Non-pigmented ciliary epithelial cell (primary cell): ENCODE measurements around the gene GAA.

Experiments used
- DNase-seq: peaks from one replicate; pipeline ENCODE4 v3.0.0-alpha.2; 2010; ENCODE audit warnings: low read depth

Gene GAA

GRCh38 chr17:80117491-80118401 lies 16.4 kb downstream of the GAA start:
- no peak for DNase-seq

DNA sequence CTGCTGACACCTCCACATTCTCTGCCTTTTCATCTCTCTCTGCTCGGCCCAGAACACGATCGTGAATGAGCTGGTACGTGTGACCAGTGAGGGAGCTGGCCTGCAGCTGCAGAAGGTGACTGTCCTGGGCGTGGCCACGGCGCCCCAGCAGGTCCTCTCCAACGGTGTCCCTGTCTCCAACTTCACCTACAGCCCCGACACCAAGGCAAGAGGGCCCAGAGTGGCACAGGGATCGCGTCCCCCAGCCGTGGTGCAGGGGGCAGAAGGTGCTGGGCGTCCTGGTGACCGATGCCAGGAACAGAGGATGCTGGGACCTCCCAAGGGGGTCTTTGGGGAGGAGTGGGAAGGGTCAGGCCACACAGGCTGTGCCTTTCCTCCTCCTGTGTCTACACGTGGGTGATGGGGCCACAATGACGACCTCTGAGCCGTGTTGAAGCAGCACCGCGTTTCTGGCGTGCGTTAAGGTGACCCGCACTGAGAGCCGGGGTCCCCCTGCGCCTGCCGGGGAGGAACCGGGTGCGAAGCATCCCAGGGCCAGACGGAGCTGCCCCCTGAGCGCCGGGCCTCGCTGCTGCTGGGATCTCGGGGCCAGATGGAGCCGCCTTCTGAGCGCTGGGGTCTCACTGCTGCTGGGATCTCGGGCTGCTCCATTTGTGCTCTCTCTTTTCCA lies 17.4 kb downstream of the GAA start:
- DNase-seq = no peak

DNA sequence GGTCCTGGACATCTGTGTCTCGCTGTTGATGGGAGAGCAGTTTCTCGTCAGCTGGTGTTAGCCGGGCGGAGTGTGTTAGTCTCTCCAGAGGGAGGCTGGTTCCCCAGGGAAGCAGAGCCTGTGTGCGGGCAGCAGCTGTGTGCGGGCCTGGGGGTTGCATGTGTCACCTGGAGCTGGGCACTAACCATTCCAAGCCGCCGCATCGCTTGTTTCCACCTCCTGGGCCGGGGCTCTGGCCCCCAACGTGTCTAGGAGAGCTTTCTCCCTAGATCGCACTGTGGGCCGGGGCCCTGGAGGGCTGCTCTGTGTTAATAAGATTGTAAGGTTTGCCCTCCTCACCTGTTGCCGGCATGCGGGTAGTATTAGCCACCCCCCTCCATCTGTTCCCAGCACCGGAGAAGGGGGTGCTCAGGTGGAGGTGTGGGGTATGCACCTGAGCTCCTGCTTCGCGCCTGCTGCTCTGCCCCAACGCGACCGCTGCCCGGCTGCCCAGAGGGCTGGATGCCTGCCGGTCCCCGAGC lies 17.9 kb downstream of the GAA start:
- no peak for DNase-seq

GRCh38 chr17:80119839-80120238 lies 18.5 kb downstream of the GAA start:
- DNase-seq = no peak

GRCh38 chr17:80122026-80122575 lies 20.7 kb downstream of the GAA start:
- no peak for DNase-seq

DNA sequence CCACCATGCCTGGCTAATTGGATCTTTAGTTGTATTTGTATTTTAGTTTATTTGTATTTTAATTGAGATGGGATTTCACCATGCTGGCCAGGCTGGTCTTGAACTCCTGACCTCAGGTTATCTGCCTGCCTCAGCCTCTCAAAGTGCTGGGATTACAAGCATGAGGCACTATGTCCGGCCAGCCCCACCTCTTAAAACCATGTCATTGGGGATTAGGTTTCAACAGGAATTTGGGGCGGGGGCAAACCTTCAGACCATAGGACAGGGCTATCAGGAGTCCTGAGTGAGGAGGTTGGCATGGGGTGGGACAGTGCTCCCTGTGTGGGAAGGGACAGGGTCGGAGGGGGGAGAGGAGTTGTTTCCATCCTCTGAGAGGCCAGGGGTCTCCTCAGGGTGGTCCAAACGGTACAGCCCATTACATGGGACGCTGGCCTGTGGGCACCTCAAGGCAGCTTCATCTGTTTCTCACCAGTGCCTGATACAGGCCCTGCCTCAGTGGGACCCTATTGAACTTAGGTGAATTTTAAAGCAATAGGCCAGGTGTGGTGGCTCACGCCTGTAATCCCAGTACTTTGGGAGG lies 21.6 kb downstream of the GAA start:
- DNase-seq = no peak

DNA sequence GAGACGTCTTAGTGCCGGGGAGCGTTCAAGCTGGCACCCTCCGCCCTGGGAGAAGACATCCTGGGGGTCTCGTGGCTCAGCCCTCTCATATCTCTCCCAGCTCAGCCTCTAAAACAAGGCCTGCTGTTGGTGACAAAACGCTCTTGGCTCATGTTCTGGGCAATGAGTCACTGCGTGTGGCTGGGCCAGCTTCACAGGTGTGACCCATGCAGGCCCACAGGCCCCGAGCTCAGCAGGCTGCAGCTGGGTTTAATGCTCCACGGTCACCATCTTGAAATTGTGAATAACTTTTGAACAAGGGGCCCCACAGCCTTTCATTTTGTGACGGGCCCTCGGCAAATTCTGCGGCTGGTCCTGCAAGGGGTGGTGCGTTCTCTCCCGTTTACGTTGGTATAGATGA lies 22.4 kb downstream of the GAA start:
- DNase-seq = no peak

DNA sequence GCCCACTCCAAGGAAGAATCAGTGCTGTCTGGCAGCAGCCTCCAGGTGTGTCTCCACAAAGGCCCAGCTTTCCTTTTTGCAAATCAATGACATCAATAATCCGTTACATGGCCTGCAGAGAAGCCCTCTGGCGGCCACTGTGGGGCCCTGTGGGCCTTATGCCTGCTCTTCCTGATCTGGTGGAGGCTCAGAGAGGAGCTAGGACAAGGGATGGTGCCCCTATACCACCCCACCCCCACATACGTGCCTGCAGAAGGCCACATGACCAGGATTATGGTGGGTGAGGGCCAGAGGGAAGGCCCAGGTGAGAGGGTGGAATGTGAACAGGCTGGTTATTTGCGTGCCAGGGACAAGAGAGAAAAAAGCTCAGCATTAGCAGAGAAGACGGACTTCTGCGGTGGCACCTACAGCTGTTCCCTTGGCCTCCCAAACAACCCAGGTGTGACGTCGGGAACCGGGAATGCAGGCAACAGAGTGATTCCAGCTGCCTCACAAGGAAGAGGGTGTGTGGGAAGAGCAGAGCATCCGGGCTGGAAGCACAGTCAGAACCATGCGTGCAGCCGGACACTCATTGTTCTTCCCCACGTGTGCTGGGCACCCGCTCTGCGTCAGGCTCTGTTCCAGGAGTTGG lies 23.1 kb downstream of the GAA start:
- DNase-seq = no peak

GRCh38 chr17:80125656-80126448 lies 24.5 kb downstream of the GAA start:
- DNase-seq = no peak

DNA sequence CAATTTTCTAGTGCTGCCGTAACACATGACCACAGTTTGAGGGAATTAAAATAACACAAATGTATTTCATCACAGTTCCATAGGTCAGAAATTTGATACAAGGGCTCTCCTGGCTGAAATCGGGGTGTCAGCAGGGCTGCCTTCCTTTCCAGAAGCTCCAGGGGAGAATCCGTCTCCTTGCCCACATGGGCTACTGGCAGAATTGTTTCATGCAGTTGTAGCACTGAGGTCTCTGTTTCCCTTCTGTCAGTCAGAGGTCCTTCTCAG lies 25.0 kb downstream of the GAA start:
- DNase-seq = no peak

- DNase-seq = no peak
These were observed 27.7 kb downstream of the GAA start for GRCh38 chr17:80129006-80129565.

- no peak for DNase-seq
These were observed 29.6 kb downstream of the GAA start for GRCh38 chr17:80130992-80131391.

DNA sequence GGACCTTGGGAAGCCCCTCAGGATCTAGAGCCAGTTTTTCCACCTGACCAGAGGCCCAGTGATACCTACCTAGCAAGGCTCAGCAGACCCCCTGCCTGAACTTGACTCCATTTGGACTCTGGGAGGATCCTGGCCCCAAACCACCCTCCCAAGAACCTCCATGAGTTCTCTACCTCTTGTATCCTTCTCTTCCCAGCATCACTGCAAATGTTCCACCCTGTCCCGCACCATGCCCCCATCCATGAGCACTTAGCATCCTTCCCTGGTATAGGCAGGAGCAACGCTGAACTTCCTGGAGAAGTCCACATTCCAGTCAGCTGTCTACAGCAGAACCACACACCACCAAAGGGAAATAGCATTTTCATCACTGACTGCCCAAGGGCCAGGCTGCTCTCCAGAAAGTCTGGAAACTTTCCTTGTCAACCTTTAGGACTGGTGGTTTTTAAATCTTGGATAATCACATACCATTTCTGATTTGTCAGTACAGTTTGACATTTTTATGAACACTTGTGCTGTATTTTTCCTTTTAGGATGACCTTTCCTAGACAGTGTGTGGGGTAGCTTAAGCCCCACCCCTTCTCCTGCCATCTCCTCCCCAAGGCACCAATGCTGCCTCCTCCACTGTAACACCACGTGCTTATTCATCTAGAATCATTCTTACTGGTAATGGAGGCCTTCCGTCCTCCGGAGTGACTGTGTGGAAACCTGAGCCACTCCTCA lies 31.7 kb downstream of the GAA start:
- no peak for DNase-seq

- DNase-seq = no peak
These were observed 32.2 kb downstream of the GAA start for GRCh38 chr17:80133626-80133970.

DNA sequence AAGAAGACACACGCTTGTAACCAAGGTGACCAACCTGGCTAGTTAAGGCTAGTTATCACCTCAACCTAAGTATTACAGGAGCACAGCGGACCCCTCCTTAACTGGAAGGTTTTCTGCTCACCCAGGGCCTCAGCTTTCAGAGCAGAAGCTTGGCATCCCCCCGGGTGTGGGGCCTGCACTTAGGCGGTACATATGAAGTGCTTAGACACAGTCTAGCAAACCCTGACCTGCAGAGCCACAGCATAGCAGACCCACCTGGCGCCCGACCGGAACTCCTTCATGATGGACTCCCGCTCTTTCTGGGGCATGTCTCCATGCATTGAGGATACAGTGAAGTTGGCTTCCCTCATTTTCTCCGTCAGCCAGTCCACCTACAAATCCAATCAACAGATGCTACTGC lies 35.8 kb downstream of the GAA start:
- no peak for DNase-seq

- no peak for DNase-seq
These were observed 37.6 kb downstream of the GAA start for GRCh38 chr17:80138856-80139426.

GRCh38 chr17:80141463-80142165 lies 40.2 kb downstream of the GAA start:
- DNase-seq = no peak

- no peak for DNase-seq
These were observed 41.5 kb downstream of the GAA start for GRCh38 chr17:80142929-80143328.
